ENCODE measurements around the gene GRID2. TPM values are rescaled to one million over a fixed set of nuclear protein-coding genes. Genes with fewer than 3 reads are reported as not detected.
"Not testable (repeated sequence)": the region's sequence is repeated elsewhere in the genome, so short reads cannot be mapped to it uniquely, and the experiment has no call there.

GRID2 gene
- total RNA-seq, 1 donor from 2014 or later = 1.4 TPM

DNA sequence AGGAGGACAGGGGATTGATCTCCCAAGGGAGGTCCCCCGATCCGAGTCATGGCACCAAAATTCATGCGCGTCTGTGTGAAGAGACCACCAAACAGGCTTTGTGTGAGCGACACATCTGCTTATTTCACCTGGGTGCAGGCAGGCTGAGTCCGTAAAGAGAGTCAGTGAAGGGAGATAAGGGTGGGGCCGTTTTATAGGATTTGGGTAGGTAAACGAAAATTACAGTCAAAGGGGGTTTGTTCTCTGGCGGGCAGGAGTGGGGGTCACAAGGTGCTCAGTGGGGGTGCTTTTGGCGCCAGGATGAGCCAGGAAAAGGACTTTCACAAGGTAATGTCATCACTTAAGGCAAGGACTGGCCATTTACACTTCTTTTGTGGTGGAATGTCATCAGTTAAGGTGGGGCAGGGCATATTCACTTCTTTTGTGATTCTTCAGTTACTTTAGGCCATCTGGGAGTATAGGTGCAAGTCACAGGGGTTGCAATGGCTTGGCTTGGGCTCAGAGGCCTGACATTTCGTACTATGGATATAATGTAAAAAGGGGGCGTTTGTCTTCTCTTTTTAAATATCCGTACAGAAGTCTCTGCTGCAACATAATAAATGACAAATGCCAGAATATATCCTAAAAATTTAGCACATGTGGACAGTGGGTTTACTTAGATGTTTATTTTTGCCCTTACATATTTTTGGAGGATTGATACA is 140.5 kb downstream of the GRID2 start:
- DNase-seq = not testable (repeated sequence)

DNA sequence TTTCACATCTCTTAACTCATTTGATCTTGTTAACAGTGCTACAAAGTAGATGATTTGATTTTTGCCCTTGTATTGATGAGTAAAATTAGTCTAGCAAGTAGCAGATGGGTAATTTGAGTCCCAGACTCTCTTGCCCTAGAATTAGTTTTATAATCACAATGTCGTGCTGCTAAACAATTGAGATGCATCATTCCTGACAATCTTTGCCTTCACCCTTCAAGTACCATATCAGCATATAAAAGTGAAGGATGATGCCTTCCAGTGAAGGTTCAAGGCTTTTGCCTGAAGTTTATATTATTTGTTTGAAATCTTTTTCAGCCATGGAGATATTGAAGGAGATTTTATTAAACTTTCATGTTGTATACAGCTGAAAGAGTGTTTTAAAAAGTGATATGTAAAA is 141.4 kb downstream of the GRID2 start:
- DNase-seq = no peak

DNA sequence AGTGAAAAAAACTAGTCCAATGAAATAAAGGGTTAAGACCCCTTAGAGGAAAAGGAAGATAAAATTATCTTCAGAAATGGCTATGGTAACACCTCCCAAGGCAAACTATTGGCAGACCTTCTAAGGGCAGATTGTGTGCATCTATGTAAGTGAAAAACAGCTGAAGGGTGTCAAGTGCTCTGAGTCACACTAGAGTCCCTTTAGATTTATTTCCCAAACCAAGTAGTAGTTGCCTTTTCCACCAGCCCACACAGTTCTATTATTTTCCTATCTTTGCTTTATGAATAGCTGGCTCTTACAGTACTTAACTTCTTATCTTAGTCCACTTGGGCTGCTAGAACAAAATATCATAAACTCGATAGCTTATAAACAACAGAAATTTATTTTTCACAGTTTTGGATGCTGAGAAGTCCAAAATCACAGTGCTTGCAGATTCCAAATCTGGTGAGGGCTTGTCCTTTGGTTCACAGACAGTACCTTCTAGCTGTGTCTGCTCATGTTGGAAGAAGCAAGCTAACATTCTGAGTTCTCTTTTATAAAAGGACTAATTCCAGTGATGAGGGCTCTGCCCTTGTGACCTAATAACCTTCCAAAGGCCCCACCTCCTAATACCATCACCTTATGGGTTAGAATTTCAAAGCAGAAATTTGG is 143.6 kb downstream of the GRID2 start:
- DNase-seq = no peak

DNA sequence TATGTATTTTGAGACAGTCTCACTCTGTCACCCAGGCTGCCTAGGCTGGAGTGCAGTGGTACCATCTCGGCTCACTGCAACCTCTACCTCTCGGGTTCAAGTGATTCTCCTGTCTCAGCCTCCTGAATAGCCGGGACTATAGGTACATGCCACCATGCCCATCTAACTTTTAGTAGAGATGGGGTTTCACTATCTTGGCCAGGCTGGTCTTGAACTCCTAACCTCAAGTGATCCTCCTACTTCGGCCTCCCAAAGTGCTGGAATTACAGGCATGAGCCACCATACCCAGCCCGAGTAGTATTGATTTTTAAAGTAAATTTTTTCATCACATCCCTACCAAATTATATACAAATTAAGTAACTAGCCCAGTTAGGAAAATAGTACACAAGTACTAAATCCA is 144.4 kb downstream of the GRID2 start:
- DNase-seq = not testable (repeated sequence)

DNA sequence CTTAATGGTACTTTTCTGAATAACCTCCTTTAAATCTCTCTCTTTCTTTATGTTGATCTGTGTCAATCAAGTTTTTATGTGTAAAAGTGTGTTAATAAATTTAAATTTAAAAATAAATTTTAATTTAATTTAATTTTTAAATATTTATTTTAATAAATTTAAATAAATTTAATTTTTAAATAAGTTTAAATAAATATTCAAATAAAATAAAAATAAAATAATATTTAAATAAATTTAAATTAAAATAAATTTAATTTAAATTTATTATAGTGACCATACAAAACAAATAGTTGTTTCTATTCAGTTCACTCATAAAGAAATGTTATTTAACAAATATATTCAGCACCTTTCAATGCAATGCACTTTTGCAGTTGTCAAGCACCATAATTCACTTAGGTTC is 146.9 kb downstream of the GRID2 start:
- DNase-seq = no peak

DNA sequence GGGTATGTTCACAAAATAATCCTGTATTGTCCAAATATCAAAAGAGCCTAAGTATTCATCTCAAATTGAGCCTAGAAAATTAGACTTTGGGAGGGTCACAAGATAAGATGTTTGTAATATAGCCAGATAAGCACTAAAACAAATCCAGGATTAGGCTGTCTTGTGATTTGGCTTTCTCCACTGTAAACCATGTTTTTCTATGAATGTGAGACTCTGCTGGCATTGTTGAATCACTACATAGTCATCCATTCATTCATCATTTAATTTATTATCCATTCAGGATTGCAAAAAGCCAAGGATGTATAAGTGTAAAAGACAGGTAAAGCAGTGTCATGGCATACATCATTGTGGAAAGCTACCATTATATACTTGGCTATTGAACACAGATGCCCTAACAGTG is 148.0 kb downstream of the GRID2 start:
- DNase-seq = no peak

DNA sequence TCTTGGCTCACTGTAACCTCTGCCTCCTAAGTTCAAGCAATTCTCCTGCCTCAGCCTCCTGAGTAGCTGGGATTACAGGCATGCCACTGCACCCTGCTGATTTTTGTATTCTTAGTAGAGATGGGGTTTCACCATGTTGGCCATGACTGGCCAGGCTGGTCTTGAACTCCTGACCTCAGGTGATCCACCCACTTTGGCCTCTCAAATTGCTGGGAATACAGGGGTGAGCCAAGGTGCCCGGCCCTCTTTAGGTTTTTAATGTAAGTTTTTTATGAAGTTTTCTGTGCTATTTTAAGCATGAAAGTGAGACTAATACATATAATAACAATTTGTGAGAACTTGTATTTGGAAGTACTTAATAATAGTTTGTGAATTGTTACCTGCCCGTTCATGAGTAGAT is 148.6 kb downstream of the GRID2 start:
- not testable (repeated sequence) for DNase-seq

DNA sequence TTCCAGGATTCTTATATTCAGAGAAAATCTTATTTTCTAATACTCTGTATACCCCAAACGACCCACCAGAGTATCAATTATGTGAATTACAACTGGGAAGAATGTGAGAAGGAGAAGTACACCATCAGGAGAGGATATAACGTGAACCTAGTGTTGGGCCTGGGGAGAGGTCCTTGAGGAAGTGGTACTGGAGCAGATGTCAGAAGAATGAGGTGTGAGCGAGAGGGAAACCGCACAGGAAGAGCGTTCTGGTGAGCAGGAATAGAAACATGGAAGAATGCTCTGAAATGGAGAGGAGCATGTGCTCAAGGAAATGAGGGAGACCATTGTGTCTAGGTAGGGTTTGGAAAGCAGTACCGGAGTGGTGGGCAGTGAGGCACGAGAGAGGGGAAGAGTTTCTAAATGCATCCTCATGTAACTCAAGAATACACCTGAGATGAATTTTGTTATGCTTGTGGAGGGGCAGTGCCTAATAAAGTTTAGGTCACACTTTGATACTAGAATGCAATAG is 151.6 kb downstream of the GRID2 start:
- DNase-seq = no peak

DNA sequence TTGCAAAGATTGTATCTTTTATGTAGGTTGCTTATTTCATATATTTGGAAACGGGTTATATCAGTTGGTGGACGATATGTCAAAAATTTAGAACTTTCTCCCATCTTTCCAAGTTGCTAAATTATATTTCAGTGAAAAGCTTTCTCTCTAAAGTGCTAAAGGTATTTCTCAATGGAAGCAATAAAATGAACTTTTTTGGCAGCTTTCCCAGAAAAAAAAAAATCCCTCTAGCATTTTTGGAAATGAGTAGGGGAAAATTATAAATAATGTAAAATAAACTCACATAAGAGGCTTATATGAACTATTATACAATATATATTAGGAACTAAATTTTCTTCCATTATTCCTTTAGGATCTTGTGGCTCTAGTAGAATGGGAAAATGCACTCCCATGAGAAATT is 152.2 kb downstream of the GRID2 start:
- DNase-seq = no peak

DNA sequence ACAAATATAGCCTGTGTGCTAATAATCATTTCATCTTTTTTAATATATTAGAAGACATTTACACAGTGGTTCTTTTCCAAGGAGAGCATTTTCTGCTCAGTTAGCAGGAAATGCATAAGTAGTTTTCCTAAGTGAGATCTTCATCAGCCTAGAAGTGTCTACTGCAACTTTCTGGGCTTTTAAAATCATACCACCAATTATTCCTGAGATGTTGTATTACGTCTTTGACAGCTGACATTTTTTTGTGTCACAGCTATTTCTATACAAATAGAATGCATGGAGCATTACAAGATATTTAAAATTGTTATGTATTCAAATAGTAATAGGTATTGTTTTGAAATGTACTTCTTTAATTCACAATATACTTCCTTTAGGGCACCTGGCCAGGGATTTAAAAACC is 158.0 kb downstream of the GRID2 start:
- no peak for DNase-seq

DNA sequence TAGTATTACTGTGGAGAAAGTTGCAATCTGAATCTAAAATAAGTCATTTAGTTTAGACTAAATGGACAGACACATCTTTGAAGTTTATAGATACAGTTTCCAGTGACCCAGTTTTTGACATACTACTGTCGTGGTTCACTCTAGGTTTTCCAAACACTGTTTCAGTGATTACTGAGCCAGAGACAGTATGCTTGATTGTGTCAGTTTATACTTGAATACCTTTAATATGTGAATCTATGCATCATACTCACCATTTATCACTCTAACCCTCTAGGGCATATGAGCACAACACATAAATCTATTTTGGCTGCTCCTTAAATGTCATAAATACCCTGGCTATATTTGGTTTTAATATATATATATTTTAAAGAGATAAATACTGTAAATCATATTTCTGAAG is 173.5 kb downstream of the GRID2 start:
- no peak for DNase-seq

DNA sequence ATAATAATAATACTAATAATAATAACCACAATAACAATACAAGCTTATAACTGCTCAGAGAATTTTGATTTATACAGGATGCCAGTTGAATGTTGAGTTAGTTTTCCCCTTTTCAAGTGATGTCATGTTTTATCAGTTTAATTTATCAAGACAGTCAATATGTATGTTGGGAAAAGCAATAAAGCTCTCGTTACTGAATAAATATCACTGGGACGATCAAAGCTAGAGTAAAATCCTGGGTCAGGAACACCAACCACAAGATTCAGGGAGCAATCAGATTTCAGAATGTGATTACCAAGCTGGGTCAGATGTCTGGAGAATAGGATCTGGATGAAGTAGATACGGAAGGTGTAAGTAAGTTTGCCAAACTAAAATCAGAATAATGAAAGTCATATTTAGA is 179.6 kb downstream of the GRID2 start:
- no peak for DNase-seq

DNA sequence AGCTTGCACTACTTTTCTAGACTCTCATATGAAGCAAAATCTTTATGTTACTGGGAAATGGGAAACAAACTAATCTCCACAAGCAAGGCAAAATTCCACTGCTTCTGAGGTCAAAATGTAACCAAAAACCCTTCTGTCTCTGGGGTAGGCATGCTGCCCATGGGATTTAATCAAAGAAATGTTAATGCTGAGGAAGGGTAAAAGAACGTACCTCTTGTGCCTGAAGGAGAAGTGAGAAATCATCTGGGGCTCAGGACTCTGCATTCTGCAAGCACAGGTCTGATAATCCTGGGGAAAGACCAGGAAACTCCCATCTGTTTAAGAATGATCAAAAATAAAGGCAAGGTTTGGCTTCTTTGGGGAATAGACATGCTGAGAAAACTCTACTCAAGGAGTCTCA is 184.7 kb downstream of the GRID2 start:
- no peak for DNase-seq

DNA sequence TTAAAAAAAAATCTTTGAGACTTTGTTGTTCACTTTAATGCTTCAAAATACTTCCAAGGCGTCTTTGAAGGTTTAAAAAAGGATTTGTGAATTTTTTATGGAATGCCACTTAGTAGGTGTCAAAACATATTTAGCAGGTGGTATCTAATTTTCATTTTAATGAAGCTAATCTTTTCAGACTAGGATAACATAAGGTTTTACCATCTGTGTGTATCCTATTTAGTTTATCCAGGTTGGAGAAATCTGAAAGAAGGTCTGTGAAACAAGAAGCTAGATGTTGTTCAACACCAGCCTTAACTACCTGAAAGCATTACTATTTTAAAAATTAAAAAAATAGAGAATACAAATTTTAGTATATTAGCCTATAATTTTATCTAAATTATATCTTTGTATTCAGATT is 193.4 kb downstream of the GRID2 start:
- DNase-seq = no peak

DNA sequence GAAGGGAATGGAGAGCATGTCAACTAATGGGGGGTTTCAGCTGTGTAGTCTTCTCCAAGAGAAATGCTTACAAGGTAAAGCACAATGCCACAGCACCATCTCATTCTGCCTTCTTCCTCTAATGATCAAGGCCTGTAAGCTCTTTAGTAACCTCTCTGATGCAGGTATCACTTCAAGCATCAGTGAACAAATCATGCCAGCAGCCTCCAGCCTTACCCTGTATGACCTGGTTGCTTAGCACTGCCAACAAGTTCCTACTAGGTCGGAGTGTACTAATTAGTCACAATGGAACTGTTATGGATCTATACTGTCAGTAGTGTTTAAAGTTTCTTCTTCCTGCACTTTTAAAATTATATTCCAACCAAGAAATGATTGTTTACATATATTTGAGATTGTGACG is 197.7 kb downstream of the GRID2 start:
- DNase-seq = no peak

DNA sequence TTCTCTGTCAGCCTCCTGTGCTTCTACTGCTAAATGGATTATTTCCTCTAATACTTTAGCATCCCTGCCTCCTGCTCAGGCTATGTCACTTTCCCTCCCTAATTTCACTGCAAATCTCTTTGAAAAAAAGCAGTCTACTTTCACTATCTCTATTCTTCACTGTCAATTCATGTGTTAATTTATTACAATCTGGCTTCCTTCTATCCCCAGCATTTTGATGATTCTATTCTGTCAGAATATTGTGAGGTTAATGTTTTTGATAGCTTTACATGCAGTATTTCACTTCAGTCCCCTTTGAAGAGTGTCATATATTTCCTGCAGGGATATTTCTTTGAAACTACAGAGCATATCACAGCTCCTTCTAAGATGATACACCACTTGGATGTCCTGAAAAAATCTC is 203.2 kb downstream of the GRID2 start:
- no peak for DNase-seq

DNA sequence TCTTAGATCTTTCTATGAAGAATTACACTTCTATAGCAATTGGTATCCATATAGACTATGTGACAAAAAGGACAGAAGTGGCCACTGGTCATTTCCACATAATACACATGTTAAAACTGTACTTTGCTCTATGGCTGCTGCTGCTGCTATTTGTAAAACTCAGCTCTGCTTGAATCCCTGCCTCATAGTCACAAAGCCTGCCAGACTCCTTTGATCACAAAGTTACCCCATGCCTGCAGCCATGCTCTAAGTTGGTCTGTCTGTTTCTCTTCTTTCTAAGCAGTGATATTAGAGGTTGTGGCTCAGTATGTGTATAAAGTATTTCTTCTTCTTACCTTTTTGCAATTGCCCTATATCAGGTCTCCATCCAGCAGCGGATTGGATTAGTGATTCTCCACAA is 210.9 kb downstream of the GRID2 start:
- no peak for DNase-seq

DNA sequence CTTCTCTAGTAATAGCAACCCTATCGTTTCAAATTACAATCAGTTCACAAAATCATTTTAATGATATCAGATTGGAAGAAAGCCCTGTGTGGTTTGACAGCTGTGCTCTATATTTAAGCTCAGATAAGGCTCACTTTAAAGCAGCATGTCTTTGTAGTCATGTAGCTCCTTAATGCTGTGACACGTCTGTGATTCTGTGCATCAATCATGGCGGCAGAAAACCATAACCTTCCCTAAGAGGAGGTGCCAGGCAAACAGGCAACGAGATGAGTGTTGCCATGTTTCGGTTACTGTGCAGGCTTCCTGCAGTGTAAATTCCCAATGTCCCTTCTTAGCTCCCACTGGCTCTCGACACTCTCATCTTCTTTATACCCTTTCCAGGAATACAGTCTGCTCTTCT is 212.7 kb downstream of the GRID2 start:
- no peak for DNase-seq

DNA sequence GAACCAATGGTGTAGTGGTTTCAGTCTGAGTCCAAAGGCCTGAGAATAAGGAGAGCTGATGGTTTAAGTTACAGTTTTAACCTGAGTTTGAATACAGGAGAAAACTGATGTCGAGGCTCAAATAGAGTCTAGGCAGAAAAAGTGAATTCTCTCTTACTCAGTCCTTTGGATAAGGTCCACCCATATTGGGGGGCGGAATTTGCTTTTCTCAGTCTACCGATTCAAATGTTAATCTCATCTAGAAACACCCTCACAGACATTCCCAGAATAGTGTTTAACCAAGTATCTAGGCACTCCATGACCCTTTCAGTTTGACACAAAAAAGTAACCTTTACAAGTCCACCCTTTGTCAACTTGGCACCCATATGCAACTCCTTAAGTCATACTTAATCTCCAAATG is 216.0 kb downstream of the GRID2 start:
- DNase-seq = no peak

DNA sequence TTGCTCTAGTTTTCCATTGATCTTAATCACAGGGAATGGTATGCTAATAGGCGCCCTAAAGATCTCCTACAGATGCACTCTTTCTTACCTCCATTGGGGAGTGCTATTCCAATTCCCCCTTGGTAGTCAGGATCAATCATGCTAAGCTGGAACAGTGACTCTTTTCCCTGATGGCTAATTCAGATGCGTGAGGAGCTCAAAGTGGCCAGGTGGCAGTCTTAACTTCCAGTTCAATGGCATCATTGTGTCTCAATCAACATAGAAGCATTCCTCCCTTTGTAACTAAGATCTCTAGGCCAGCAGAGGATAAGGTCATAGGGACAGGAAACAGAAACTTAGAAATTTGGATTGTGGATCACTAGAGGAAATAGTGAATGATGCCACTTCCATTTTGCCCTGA is 216.8 kb downstream of the GRID2 start:
- DNase-seq = no peak

DNA sequence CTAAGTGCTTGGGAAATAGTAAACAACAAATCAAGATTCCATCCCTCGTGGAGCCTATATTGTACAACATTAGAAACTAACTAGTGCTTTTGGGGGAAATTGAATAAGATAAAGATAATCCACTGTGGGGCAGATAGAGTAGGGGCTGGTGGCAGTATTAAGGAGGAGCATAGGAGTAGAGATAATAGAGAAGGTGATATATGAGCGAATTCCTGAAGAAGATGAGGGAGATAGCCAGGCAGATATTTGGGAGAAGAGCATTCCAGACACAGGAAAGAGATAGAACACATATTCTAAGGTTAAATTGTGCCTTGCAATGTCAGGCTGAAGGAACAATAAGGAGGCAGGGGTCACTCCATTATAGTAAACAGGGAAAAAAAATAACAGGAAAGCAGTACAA is 218.2 kb downstream of the GRID2 start:
- DNase-seq = no peak

DNA sequence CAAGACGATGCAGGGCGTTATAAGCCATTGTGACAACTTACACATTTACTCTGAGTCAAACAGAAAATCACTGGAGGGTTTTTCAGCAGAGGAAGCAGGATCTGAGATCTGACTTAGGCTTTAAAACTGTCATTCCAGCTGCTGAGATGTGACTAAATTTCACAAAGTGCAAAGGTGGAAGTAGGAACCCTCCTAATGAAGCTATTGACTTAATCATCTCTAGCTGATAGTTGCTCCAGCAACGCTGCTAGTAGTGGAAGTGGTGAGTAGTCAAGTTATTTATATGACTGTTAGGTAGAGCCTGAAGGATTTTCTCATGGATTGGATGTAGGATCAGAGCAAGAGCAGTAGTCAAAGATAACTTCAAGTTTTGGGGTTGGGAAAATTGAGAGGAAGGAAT is 218.6 kb downstream of the GRID2 start:
- DNase-seq = no peak

DNA sequence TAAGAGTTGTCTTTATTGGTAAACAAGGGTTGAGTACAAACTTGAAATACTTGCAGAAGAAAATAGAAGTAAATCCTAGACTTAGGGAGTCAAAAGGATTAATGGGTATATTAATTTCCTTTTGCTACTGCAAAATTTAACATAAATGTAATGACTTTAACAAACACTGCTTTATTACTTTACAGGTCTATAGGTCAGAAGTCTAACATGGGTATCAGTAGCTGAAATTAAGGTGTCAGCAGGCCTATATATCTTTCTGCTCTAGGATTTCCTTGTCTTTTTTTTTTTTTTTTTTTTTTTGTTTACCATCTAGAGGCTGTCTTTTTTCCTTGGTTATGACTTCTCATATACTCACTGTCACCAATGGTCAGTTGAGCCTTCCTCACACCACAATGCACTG is 220.4 kb downstream of the GRID2 start:
- no peak for DNase-seq

DNA sequence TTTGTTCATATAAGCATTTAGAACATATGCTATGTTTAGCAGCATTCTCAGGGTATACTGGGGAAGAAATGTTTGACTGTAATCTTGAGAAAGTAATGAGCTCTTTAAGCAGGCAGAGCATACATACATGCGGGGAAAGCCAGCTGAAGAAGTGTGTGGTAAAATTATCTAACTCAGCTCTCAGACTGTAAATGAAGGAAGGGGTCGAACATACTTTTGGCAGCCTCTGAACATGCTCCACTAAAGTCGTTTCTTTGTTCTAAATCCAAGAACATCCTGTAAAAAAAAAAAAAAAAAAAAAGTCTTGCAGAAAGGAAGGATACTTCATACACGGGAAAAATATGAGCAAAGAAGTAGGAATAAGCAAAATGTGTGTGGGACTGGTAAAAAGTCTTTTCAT is 224.8 kb downstream of the GRID2 start:
- DNase-seq = no peak
